ENCODE data around the gene LGALS7.

- no peak for TF ChIP-seq CTCF (IDR thresholded peaks at IDR 0.05; ENCODE audit: poor library complexity, severe bottlenecking)
- no peak for TF ChIP-seq RAD21 (conservative IDR thresholded peaks at IDR 0.05)
- TF ChIP-seq EZH2 (IDR thresholded peaks at IDR 0.05; ENCODE audit: borderline replicate concordance, insufficient read depth, low read length, poor library complexity, severe bottlenecking) = no peak
- no peak for TF ChIP-seq MXI1 (conservative IDR thresholded peaks at IDR 0.05; ENCODE audit: poor library complexity, severe bottlenecking)
- TF ChIP-seq POLR2AphosphoS5 (IDR thresholded peaks at IDR 0.05) = no peak
- no peak for TF ChIP-seq REST (IDR thresholded peaks at IDR 0.05; ENCODE audit: borderline replicate concordance)
- no peak for TF ChIP-seq TAF1 (IDR thresholded peaks at IDR 0.05; ENCODE audit: low read depth)
- no peak for TF ChIP-seq EP300 (conservative IDR thresholded peaks at IDR 0.05; ENCODE audit: poor library complexity, severe bottlenecking)
- no peak for TF ChIP-seq SMC3 (conservative IDR thresholded peaks at IDR 0.05; ENCODE audit: poor library complexity)
Measured at GRCh38 chr19:38733241-38733492, 40.1 kb downstream of the LGALS7 start.

Data from neural cell (in vitro differentiated cells).